LNCaP clone FGC (cell line): Measurements from ENCODE around the gene RSPO1.

Experiments used
- DNase-seq: peaks from one replicate; pipeline ENCODE4 v3.0.0-alpha.2; 2011; ENCODE audit warnings: low read depth
- H3K4me3 ChIP-seq: 2 replicates; pipeline ENCODE4 v1.5.1; 2011; ENCODE audit warnings: mild to moderate bottlenecking, low read depth, low read length, control low read depth
- TF ChIP-seq, protein P1 (sequence below): IDR thresholded peaks from 2 replicates; pipeline ENCODE4 v1.5.1; 2012; ENCODE audit warnings: mild to moderate bottlenecking; ENCODE audit not compliant: control insufficient read depth, insufficient read depth; ENCODE audit errors: extremely low read depth

RSPO1 gene

DNA sequence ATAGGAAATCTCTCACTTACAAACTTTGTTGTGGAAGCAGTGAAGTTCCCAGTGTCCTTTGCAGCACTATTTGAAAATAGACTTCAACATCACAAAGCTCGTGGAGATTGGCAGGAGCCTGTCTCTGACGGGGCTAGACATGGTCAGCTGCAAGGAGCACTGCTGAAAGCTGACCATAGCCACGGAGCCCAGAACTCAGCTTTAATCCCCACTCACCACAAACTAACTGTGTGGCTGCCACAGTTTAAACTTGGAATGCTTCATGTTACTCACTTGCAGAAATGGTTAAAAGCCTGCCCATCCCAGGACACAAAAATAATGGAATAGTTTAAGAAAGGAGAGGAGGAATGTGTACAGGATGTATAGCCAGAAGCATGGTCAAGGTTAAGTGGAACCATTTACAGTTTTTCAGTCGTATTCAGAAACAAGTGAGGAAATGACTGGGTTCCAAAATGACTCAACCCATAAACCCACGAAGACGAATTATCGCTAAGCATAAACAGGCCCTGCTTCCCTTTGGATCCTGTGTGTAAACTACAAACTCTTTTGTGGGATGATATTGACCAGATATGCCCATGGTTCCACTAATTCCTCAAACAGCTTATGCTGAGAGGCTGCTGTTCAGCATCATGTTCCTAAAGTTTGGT lies 59.7 kb downstream of the RSPO1 start:
- TF ChIP-seq, protein P1, sequence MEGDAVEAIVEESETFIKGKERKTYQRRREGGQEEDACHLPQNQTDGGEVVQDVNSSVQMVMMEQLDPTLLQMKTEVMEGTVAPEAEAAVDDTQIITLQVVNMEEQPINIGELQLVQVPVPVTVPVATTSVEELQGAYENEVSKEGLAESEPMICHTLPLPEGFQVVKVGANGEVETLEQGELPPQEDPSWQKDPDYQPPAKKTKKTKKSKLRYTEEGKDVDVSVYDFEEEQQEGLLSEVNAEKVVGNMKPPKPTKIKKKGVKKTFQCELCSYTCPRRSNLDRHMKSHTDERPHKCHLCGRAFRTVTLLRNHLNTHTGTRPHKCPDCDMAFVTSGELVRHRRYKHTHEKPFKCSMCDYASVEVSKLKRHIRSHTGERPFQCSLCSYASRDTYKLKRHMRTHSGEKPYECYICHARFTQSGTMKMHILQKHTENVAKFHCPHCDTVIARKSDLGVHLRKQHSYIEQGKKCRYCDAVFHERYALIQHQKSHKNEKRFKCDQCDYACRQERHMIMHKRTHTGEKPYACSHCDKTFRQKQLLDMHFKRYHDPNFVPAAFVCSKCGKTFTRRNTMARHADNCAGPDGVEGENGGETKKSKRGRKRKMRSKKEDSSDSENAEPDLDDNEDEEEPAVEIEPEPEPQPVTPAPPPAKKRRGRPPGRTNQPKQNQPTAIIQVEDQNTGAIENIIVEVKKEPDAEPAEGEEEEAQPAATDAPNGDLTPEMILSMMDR, result no peak
- no peak for DNase-seq
- no peak overlapping the region for H3K4me3 ChIP-seq

DNA sequence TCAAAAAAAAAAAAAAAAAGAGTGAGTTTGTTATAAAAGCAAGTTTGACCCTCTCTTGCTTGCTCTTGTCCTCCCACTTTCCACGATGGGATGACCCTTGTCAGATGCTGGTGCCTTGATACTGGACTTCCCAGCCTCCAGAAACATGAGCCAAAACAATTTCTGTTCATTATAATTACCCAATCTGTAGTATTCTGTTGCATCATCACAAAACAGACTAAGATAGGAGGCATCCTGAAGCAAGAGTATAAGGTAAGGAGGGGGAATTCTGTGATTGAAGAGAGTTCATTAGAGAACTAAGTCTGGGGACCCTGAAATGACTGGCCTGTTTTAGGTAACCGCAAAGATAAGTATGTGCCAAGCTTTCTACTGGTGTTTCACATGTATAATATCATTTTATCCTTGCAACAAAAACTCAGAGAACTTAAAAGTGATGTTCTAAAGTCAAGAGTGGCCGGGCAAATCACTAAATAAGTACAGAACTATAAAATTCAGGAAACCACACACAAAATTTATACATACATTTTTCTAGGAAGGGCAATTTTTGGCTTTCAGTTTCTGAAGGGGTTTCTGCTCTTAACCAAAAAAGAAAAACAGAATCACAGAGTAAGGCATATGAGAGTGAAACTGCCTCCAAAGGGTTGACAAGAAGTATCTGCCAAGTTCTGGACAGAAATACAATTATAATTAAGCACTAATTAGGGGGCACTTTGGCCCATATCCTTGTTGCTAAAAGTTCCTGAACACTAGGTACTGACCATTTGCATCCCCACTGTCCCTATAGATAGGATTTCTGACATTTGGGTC lies 64.0 kb downstream of the RSPO1 start:
- no peak for DNase-seq
- no peak overlapping the region for H3K4me3 ChIP-seq
- TF ChIP-seq, protein P1, result no peak

DNA sequence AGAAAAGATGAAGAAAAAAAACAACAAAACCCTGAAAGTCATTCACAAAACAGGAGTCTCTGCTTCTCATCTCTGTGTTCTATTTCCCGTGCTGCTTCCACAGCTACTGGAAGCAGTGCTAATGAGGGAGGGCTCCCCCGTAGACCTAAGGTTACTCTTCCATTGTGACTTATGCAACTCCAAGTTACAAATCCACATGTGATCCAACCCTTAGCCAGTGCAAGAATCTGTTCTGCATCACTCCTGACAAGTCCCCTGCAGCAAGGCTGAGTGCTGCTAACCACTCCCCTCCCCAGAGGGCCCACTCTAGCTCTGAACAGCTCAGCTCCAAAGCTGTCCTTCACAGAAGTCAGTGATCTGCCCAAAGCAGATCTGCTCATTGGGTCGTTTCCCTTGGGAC lies 67.7 kb downstream of the RSPO1 start:
- DNase-seq, result no peak
- TF ChIP-seq, protein P1, result no peak
- H3K4me3 ChIP-seq, result no peak overlapping the region

DNA sequence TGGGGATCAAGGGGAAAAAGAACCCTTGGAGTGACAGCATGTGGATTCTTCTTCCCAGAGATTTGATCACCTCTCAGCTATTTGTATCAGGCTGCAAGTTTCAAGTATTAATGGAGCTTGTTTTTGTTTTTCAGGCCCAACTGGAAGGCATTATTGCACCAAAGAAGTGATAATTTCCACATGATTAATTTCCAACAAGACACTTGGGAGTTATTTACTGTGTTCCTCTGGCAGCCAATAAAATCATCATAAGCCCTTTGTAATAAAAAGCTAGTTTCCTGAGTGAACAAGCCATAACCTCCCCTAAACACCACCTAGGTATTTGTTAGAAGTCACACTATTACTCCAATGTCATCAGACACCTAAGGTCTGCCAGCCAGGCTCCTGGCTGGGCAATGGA lies 69.8 kb downstream of the RSPO1 start:
- TF ChIP-seq, protein P1, result no peak
- H3K4me3 ChIP-seq, result no peak overlapping the region
- DNase-seq, result no peak

DNA sequence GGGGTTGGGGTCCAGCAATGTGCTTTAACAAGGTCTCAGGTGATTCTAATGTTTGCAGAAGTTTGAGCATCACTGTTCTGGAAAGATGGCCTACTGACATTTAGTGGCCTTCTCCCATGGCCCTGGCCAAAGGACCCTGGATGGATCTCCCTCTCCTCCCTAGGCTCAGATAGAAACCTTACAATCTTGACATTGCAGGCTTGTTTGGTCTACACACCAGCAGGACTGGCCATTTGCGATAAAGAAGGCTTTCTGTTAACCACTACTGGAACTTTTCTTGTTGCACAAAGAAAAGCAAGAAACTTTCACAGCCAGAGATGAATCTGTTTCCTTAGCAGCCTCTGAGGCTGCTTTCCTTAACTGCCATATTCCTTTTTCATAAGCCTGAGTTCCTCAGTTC lies 71.7 kb downstream of the RSPO1 start:
- DNase-seq, result no peak
- TF ChIP-seq, protein P1, result no peak
- no peak overlapping the region for H3K4me3 ChIP-seq
